GM18517 (cell line): ENCODE data around the gene TOM1L2.

Experiments used
- ATAC-seq: cut with Tn5 transposase; IDR thresholded peaks from one replicate; pipeline ENCODE4 v1.9.1; 2021; ENCODE audit warnings: mild to moderate bottlenecking, moderate library complexity; ENCODE audit not compliant: unreplicated experiment

TOM1L2 gene

GRCh38 chr17:17851103-17852002 lies 120.8 kb downstream of the TOM1L2 start:
- no peak for ATAC-seq

GRCh38 chr17:17849845-17850373 lies 122.3 kb downstream of the TOM1L2 start:
- ATAC-seq: no peak

- no peak for ATAC-seq
These were observed 122.9 kb downstream of the TOM1L2 start for GRCh38 chr17:17849147-17849820.

- no peak for ATAC-seq
These were observed 123.7 kb downstream of the TOM1L2 start for GRCh38 chr17:17848311-17849082.

GRCh38 chr17:17847726-17848125 lies 124.5 kb downstream of the TOM1L2 start:
- no peak for ATAC-seq

- ATAC-seq: no peak
These were observed 125.0 kb downstream of the TOM1L2 start for GRCh38 chr17:17847118-17847689.

GRCh38 chr17:17846645-17847044 lies 125.6 kb downstream of the TOM1L2 start:
- ATAC-seq: no peak

GRCh38 chr17:17846003-17846402 lies 126.2 kb downstream of the TOM1L2 start:
- no peak for ATAC-seq

GRCh38 chr17:17845046-17845775 lies 127.0 kb downstream of the TOM1L2 start:
- ATAC-seq: no peak

- no peak for ATAC-seq
These were observed 127.7 kb downstream of the TOM1L2 start for GRCh38 chr17:17844500-17844899.

- ATAC-seq: no peak
These were observed 128.1 kb downstream of the TOM1L2 start for GRCh38 chr17:17844079-17844478.

- ATAC-seq: no peak
These were observed 129.1 kb downstream of the TOM1L2 start for GRCh38 chr17:17843096-17843495.

- ATAC-seq: no peak
These were observed 129.9 kb downstream of the TOM1L2 start for GRCh38 chr17:17842111-17842876.

- no peak for ATAC-seq
These were observed 130.6 kb downstream of the TOM1L2 start for GRCh38 chr17:17841601-17842025.

GRCh38 chr17:17840751-17841591 lies 131.2 kb downstream of the TOM1L2 start:
- ATAC-seq: no peak

GRCh38 chr17:17839791-17840707 lies 132.2 kb downstream of the TOM1L2 start:
- ATAC-seq: no peak
